HG02610 (cell line): ENCODE measurements around the gene LRRTM2.
"Not testable (repeated sequence)": the region's sequence is repeated elsewhere in the genome, so short reads cannot be mapped to it uniquely, and the experiment has no call there.

Experiments
- ATAC-seq: cut with Tn5 transposase; IDR thresholded peaks from one replicate; pipeline ENCODE4 v1.9.1; 2021; ENCODE audit warnings: mild to moderate bottlenecking, moderate library complexity; ENCODE audit not compliant: unreplicated experiment

LRRTM2 gene

DNA sequence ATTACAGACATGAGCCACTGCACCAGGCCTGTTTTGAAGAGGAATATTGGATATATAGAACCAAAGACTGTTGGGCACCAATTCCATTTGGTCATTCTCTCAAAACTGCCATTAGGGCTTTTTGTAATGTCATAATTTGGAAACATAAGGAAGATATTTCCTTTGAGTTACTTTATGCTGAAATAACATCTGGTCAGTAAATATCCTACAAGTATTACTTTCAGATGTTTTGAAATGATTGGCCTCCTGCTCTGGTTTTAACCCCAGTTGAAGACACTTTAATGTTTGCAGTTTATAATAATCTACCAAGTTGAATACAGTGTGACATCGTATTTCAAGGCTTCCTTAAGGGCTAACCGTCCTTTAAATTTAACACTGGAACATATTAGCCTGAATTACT is 33.6 kb downstream of the LRRTM2 start:
- no peak for ATAC-seq

DNA sequence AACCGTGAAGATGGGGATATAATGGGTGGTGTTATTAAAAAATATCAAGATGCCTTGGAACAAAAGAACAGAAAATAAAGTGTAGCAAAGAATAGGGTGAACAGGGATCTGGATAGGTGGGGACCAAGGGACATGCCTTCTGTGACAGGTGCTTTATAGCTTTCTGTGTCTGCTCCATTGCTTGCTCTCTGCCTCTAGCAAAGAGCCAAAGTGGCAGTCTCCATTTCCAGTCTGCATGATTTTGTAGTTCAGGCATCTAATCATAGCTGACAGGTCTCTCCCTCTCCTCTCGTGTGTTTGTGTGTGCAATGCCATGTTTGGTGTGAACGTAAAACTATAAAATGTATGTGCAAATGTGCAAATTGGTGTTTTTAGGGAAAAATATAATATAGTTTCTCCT is 35.0 kb downstream of the LRRTM2 start:
- no peak for ATAC-seq

DNA sequence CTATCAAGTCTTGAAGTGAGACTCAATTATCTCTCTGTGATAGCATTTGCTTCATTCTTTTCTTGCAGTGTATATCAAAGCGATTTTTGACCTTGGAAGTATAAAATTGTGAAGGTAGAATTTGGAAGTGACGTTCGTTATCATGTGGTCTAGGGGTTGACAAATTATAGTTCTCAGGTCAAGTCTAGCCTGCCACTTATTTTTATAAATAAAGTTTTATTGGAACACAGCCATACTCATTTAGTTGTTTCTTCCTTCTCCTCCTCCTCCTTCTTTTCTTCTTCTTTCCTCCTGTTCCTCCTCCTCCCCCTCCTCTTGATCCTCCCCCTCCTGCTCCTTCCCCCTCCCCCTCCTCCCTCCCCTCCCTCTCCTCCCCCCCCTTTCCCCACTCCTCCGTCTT is 38.0 kb downstream of the LRRTM2 start:
- no peak for ATAC-seq

DNA sequence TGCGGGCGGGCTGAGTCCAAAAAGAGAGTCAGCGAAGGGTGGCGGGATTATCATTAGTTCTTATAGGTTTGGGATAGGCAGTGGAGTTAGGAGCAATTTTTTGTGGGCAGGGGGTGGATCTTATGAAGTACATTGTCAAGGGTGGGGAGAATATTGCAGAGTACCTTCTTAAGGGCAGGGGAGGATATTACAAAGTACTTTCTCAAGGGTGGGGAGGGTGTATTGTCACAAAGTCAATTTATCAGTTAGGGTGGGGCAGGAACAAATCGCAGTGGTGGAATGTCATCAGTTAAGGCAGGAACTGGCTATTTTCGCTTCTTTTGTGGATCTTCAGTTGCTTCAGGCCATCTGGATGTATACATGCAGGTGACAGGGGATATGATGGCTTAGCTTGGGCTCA is 40.3 kb downstream of the LRRTM2 start:
- ATAC-seq = not testable (repeated sequence)

DNA sequence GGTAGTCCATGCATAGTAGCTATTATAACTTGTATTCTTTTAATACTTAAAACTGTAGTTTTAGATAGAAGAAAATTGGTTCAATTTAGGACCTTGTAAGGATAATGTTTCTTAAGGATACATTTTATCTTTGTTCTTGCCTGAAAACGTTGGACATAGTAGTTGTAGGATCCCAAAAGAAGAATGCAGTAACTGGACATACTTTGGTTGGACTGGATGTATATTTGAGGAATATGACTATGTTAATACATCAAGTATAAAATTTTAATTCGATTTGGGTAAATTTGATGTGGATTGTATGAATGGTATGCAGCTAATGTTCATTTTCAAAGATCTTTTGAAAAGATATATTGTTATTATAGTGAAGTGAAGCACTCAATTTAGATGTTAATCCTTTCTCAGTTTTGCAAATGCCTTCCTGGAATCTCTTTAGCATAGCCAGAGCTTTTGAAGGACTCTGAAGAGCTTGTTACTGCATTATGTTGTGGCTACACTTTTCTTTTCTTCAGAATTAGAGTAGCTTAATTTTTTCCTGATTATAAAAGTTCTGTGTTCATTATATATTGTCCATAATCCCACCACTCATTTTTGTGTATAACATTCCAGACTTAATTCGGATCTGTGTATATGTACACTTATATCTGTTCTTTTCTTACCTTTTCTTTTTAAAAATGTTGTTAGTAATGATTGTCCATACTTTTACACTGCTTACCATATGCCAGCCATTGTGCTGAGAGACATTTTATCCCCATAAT is 41.2 kb downstream of the LRRTM2 start:
- ATAC-seq = no peak

DNA sequence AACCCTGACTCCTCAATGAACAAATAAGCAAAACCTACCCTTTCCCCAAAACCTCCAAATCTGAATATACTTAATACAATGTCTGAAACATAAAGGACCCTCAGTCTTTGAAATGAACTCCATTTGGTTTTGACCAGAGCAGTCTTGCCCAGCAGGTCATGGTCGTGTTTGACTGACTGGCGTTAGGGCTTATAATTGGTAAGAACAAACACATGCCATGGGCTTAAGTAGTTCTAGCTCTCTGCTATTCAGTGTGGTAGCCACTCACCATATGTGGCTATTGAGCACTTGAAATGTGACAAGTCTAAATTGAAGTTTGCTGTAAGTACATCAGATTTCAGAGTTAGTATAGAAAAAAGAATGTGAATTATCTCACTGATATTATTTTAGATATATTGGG is 42.1 kb downstream of the LRRTM2 start:
- no peak for ATAC-seq

DNA sequence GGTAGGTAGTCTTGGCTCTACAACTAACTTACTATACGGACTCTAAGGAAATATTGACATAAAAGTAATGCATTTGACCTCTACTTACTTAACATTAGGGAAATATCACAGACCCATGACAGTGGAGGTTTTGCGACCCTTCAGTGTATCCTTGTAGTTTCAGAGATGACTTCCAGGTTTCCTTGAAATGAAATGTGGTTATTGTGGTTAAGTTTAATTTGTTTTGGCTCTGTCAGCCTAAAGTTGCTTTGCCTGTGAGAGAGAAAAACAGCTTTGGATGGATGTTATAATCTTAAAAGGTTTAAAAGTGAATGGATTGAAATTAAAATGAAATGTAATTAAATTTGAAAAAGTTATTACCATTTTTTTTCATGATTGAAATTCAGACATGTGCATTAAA is 42.9 kb downstream of the LRRTM2 start:
- ATAC-seq = no peak

DNA sequence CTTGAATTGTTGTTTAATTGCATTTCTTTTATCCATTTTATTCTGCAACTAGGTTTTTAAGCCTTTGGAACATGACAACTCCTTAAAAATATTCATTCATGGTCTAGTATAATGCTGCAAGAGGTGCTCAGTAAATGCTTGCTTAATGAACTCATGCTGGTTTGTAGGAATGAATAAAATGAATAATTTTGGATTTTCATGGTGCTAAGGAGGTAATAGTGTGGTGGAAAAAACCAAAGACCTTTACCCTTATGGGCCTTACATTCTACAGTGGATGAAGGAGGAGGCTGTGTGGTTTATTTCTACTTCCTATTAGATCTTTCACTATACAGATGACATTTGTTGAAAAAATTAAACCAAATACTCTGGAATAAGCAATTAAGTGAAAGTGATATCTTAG is 43.4 kb downstream of the LRRTM2 start:
- ATAC-seq = no peak

DNA sequence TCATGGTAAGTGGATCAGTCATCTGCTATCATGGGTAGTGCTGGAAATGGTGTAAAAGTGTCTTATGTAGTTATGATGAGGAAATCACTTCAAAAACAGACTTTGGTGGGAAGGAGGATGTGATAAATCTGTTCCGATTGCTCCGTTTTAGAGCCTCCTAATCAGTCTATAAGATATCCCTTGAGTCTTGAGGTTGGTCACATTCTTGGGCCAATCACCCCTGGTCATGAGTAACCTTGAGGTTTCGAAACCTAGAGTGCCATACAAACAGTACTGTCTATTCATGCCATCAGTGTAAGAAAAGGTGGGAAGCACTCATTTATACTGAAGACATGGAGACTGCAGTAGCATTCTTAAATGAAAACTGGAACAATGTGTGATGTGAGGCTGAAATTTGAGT is 45.8 kb downstream of the LRRTM2 start:
- no peak for ATAC-seq

DNA sequence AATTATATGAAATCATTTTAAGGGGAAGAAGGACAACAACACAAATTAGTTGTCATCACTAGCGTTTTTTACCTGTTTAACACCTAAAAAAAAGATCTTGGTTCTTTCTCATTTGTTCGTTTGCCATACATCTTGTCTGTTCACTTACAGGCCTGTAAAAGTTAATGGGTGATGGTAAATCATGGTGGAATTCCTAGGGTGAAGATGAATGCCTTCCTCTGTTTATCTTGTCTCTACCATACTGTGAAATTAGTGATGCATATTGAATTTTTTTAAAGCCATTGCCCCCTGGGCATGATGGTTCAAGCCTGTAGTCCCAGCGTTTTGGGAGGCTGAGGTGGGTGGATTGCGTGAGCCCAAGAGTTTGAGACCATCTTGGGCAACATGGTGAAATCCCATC is 46.6 kb downstream of the LRRTM2 start:
- no peak for ATAC-seq

DNA sequence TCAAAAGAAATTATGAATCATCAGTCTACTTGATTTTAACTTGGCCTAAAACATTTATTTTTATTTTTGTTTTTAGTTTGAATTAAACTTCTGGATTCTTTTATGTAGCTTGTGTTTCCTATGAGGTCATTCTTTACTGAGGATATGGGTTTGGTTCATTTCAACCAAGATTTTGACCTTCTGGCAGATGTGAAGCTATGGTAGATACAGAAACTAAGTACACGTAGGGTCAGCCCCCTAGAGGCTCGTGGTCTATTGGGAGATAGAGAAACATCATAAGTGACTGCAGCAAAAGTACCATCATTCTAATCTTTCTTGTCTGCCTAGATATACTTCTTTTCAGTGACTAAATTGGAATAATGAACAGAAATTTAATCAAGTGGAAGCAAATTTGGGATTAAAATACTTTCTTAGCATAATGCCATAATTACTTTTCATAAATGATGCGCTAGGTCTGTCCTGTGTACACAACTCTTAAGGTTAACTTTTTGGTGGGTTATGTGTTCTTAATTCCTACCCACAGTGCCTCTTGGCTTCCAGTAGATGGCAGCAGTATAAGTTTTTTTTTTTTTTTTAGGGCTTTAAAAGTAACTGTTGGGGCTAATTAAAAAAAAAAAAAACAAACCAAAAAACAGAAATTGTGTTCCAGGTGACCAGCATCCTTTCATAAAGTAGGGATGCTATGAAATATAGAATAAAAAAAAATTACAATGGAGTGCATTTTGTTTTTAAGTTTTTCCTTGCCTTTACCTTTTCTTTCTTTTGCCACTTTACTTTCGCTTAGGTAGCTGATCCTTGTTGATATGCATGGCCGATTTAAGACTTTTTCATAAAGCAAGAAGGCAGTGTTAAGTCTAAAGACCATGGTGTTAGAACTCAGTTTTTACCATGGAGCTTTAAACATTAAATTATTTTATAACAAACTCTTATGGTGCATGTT is 49.9 kb downstream of the LRRTM2 start:
- ATAC-seq = no peak

DNA sequence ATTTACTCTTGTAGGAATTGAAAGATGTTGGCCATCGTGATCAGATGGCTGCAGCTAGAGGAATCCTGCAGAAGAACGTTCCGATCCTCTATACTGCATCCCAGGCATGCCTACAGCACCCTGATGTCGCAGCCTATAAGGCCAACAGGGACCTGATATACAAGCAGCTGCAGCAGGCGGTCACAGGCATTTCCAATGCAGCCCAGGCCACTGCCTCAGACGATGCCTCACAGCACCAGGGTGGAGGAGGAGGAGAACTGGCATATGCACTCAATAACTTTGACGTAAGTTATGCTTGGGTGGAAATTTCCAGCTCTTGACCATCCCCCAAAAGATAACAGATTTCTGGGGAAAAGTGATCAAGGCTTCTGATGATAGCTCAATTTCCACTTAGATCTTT is 50.6 kb downstream of the LRRTM2 start:
- ATAC-seq = no peak

DNA sequence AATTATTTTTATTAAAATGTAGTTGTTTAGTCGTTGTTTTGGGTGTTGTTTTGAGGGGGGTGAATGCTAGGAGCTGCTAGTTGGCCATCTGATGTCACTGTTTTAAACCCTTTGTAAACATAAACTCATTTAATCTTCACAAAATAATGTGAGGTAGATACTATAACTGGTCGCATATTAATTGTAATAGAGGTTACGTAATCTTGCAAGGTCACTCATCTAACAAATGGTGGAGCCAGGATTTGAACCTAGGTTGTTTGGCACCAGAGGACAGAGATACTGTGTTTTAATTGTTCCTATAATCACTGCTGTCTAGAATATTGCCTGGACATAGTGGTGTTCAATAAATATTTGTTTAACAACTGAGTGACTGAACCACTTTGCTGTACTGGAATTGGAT is 54.4 kb downstream of the LRRTM2 start:
- ATAC-seq = no peak

DNA sequence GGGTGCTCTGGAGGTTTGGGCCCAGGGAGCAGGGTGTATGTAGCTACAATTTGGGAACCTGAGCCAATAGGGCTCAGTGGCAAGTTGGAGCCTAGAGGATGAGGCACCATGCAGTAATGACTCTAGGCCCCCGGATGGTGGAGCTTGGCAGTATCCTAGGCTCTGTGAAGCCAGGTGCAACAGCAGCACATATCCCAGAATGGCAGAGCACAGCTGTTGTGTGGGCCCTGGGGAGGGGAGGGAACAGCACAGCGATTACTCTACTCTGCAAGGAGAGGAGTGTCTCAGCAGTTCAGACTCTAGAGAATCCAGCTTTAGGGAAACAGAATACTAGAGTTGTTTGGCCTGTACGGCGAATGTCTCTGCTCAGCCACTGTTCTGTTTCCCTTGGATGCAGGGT is 56.1 kb downstream of the LRRTM2 start:
- no peak for ATAC-seq
